RCC 7860 (cell line): ENCODE results near the gene AMBRA1.
"Not testable (repeated sequence)": the region's sequence is repeated elsewhere in the genome, so short reads cannot be mapped to it uniquely, and the experiment has no call there.

Experiments used
- DNase-seq: peaks from one replicate; pipeline ENCODE4 v3.0.0-alpha.2; 2015; ENCODE audit warnings: low spot score
- FAIRE-seq: peaks from 2 replicates; lab custom pipeline; 2012; peaks lifted over from hg19 to GRCh38; lab: Jason Lieb, UNC

Gene AMBRA1

GRCh38 chr11:46518928-46519327, 74.9 kb downstream of the AMBRA1 start:
- DNase-seq, FAIRE-seq: not testable (repeated sequence)

GRCh38 chr11:46514370-46514769, 79.5 kb downstream of the AMBRA1 start:
- FAIRE-seq = no peak

GRCh38 chr11:46513934-46514342, 79.9 kb downstream of the AMBRA1 start:
- DNase-seq (no peak), FAIRE-seq (no peak)

More at GRCh38 chr11:46514370-46514769, 79.5 kb downstream of the AMBRA1 start:
- DNase-seq = no peak

DNA sequence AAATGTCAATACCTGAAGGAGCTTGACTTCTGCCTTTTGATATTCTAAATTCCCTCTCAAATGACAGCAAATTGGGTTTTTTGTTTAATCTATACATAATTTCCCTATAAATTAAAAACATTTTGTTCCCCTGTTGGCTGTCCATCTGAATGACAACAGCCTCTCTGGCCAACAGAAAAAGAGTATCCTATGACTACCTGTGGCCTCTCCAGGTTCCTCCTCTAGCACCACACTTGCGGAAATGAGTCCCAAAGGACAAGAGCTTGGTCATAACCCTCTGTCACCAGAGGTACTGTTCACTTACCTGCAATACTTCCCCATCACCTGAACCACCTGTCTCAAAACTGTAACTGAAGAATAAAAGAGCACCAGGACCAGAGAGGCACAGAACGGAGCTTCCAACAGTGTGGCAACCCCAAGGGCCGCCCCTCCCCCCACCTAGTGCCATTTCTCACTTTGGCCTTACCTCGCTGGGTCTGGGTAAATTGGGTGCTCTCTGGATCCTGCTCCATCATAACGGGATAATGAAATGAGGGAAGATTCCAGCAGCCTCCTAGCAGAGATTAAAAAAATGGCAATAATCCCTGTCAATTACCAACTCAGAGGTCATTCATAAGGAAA, 81.5 kb downstream of the AMBRA1 start:
- no peak for FAIRE-seq
- DNase-seq = no peak

DNA sequence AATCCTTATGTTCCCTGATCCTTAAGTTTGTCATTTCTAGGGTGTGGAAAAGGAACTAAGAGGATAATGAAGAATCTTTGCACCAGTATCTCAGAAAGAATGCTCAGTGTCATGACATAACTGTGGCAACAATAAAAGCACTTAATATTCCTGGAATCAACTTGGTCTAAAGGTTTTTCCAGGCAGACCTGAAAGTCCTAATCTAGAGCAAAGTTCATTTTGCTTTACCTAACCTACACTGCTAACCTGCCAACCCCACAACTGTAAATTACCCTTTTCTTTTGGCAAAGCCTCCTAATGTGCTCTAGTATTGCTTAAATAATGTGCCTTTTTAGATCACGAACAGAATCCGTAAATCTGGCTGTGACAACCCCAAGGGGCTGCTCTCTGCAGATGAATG, 82.5 kb downstream of the AMBRA1 start:
- no peak for DNase-seq
- no peak for FAIRE-seq

- FAIRE-seq (no peak), DNase-seq (no peak)
Observed at GRCh38 chr11:46508360-46508759, 85.5 kb downstream of the AMBRA1 start.

DNA sequence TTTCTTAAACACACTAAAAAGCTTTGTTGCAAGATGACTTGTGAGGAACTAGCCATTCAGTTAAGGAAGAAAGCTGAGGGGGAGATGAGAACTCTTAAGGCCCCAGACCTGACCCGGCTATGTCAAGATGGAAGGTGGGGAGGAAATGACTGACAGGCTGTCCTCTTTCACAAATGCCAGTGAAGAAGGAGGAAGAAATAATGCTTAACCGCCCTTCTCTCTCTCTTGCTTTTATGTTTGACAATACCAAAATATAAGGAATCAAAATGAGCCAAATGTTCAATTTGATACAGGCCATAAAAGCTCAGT, 87.4 kb downstream of the AMBRA1 start:
- no peak for DNase-seq
- no peak for FAIRE-seq

DNA sequence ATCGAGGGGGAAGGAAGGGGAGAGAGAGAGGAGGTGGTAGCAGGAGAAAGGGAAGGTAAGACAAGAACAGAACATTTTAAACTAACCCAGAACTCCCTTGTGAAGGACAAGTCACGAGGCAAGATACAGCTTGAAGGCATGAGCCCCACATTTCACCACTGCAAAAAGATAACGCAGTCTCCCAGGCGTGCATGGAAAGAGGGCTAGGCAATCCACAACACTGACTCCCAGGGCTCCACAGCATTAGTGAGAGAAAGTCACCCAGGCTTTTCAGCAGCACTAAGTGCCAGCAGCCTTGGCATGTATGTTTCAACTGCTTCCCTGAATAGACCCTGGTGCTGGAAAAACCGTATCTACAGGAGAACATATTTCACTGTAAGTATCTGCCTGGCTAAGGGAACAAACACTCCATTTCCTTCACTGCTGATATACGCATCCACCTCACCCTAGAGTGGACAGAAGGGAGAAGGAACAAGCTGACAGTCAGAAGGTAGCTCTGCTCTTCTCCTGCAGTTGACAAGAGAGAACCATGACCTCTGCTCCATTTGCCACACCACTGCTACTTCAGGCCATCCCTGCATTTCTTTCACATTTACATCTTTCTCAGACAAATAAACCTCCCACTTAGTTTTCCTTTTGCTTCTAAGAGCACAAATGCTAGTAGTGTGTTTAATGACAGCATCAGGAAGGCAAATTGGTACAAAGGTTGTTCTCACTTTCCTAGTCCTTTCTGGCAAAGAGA, 87.9 kb downstream of the AMBRA1 start:
- FAIRE-seq = no peak

GRCh38 chr11:46504817-46505613, 88.8 kb downstream of the AMBRA1 start:
- FAIRE-seq = no peak

More for the DNA sequence above, 87.9 kb downstream of the AMBRA1 start:
- DNase-seq = no peak

GRCh38 chr11:46499821-46500220, 94.0 kb downstream of the AMBRA1 start:
- FAIRE-seq (no peak), DNase-seq (no peak)

More at GRCh38 chr11:46504817-46505613, 88.8 kb downstream of the AMBRA1 start:
- DNase-seq = no peak

DNA sequence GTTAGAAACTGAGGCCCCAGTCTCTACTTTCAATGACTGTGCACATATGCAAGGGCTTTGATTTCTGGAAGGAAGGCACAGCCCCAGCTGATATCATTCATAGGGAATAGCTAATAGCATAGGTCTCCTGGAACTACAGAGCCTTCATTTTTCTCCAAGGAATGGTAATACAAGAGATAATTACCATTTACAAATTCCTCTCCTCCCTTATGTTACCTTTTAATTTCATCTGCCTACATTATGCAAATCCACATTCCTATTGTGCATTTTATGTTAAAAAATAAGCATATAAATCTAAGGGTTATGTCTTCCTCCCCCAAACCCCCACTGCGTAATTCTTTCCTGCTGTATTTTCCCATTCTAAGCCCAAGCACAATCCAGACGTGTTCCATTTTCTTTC, 94.9 kb downstream of the AMBRA1 start:
- DNase-seq (no peak), FAIRE-seq (no peak)

DNA sequence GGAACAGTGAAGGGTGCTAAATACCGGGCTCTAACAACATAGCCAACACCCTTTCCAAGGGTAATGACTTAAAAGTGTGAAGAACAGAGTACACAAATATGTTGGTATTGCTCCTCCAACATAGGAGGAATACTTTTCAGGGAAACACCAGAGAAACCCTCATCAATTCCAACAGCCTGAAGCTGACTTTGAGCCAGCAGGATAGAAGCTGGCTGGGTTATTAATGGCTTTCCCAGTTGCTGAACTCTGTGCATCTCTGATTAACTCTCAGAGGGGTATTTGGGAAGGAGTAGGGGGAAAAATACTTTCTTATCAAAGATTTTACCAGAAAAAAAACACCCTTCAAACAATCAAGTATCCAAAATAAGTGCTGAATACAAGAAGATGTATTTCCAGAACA, 95.6 kb downstream of the AMBRA1 start:
- FAIRE-seq (no peak), DNase-seq (no peak)

DNA sequence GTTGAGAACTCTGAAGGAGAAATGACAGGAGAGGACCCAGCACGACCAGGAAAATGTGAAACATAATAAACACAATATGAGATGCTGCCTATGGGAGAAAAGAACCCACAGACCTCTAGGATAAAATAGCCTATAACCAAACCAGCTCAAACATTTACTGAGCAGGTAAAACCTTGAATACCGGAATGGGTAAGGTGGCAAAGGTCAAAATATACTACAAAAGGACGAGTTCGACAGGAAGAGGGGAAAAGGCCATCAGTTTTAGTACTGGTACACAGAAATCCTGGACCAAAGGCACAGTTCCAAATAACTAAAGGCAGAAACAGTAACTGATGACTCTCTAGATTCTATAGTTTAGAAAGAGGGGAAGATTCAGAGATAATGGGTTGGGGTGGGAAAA, 96.3 kb downstream of the AMBRA1 start:
- FAIRE-seq (no peak), DNase-seq (no peak)

DNA sequence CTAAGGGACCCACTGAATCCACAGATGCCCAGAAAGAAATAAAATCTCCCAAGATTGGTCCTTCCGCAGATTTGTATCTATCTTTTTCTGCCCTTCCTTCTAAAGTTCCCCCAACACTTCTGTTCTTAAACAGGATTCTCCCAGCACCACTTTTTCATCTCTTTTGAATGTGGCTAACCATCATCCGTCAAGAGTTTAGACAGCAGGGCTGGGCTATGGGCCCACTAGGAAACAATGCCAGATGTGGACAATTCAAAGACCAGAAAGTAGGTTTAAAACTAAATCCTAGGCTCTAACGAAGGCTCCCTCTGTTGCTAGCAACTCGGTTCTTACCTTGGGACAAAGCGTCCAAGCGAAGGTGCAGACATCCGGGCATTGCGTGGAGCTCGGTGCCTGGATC, 100.0 kb downstream of the AMBRA1 start:
- DNase-seq (no peak), FAIRE-seq (no peak)

GRCh38 chr11:46492532-46492931, 101.3 kb downstream of the AMBRA1 start:
- DNase-seq = no peak
- no peak for FAIRE-seq

- FAIRE-seq (no peak), DNase-seq (no peak)
Observed at GRCh38 chr11:46491661-46492330, 102.0 kb downstream of the AMBRA1 start.

- no peak for FAIRE-seq
- peak; percentile 9 for DNase-seq
Observed at GRCh38 chr11:46490666-46491065, 103.2 kb downstream of the AMBRA1 start.

DNA sequence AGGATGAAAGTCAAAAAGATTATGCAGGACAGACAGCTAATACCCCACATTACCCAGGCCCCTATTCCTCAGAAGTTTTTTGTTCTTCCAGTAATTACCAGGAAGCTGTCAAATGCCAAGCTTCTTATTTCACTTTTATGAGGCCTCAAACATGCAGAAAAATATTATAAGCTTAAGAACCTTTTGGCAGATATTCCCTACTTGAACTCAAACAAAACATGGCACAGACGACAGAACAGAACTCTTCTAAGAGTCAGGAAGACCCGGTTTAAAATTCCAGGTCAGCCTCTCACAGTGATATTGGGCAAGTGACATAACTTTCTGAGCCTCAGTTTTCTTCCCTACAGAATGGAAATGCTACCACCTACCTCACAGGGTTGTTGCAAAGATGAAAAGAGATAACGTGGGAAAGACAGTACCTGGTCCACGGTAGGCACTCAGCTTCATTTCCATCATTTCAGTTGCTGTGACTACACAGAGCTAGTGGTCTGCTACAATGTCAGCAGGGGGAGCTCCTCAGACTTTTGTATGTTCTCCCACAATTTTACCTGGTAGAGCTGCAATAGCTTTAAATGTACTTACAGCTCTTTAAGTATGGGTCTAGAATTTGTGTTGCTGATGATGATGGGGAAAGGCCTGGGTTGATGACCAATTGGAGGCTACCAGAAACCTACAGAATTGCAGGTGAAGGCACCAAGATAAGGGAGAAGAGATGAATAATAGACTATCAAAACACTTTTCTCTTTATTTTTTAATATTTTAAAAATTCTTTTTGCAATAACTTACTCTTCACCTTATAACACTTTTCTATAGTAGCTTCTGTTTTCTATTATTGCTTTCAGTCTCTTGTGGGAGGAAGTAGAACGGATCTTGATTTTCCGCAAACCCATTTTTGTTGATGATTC, 103.9 kb downstream of the AMBRA1 start:
- no peak for FAIRE-seq
- DNase-seq = peak; percentile 26

DNA sequence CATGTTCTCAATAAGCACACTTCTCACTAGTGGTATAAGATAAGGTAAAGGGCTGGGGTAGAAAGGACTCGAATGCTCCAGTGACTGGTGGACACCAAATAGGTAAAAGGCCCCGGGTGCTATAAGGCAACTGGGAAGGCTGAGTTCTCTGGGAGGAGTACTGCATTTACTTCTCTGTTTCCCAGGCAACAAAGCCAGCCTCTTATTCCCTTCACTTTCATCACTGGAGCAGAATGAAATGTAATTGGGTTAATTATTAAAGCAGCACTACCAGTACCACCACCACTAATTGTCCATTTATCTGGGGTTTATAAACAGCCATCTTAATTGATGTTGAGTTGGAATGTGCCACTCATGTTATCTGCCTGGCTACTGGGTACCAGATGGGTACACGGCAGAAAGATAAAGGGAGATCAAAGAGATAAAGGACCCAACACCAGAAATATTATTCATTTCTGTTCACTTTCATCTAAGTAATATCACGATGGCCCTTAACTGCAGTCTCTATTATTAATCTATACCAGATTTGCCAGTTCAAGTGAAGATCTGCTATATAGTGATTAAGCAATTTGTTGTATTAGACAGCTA, 107.9 kb downstream of the AMBRA1 start:
- DNase-seq (no peak), FAIRE-seq (no peak)

- FAIRE-seq (no peak), DNase-seq (no peak)
Observed at GRCh38 chr11:46484101-46484500, 109.7 kb downstream of the AMBRA1 start.
